Measurements from ENCODE around the gene THUMPD2.
"Not testable (repeated sequence)": the region's sequence is repeated elsewhere in the genome, so short reads cannot be mapped to it uniquely, and the experiment has no call there.

Gene THUMPD2, protein sequence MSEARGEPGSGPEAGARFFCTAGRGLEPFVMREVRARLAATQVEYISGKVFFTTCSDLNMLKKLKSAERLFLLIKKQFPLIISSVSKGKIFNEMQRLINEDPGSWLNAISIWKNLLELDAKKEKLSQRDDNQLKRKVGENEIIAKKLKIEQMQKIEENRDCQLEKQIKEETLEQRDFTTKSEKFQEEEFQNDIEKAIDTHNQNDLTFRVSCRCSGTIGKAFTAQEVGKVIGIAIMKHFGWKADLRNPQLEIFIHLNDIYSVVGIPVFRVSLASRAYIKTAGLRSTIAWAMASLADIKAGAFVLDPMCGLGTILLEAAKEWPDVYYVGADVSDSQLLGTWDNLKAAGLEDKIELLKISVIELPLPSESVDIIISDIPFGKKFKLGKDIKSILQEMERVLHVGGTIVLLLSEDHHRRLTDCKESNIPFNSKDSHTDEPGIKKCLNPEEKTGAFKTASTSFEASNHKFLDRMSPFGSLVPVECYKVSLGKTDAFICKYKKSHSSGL

DNA sequence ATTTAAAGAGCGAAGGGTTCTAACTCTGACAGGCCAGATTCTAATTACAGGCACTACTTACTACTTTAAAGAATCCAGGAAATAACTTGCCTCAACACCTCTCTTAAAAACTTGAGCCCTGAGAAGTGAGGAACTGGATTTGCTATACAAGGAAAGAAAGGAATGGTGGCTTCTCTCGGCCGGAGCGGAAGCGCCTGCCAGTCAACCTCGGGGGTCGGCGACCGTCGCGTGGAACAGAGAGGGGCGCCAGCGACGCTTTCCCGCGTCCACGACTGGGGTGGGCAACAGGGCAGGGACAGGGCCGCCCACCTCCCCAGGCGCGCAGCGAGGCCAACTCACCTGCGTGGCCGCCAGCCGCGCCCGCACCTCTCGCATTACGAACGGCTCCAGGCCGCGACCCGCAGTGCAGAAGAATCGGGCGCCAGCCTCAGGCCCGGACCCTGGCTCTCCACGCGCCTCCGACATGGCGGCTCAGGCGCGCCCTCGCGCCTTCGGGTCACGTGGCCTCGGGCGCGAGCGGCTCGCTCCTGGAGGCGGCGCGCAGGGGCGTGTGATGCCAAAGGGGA is at the start of gene THUMPD2:
THUMPD2 (minus strand) TSS at position 484 of the 566 bp plus-strand sequence; CDS start at position 465, 19 bp downstream.
- no peak for FAIRE-seq

DNA sequence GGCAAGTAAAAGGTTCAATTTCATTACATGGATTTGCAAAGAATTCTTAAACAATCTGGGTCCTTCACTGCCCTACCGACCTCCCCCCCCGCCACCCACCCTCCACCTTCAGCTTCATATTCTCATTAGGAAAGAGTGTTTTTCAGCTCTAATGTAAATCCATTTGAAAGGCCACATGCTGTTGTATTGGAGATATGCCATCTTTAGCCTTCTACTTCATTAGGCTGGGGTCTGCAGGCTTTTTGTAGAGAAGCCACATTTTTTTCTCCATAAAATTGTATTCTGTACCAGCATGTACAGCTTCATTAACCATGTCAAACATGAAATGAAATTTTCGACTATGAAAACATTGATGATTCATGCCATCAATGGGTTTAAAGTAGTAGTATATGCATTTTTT is 42.8 kb upstream of the THUMPD2 start:
- FAIRE-seq: no peak

DNA sequence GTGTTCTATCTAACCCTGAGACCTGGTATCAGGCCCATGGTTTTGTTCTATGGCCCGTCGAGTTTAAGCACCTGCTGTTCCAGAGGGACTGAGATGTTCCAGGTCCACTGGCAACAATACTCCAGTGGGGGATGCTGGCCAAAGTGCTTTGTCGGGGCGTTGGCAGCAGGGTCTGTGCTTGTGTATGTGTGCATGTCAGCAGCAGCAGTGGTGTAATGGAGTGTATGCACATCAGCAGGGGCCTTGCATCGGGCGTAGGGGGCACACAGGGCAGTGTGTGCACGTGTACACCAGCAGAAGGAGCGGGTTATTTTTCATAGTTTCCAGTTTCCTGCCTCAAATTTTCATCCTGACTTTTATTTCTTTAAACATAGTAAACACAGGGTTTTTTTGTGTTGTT is 37.8 kb upstream of the THUMPD2 start:
- no peak for FAIRE-seq

DNA sequence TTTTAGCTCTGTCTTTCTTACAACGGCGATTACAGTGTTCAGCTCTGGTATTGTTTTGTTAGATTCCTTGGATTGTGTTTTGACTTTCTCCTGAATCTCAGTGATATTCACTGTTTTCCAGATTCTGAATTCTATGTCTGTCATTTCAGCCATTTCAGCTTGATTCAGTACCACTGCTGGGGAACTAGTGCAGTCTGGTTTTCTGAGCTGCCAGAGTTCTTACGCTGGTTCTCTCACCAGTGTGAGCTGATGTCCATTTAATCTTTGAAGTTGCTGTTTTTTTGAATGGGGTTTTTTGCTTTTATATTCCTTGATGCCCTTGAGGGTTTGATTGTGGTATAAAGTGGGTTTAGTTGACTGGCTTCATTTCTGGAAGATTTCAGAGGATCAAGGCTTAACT is 37.4 kb upstream of the THUMPD2 start:
- no peak for FAIRE-seq

DNA sequence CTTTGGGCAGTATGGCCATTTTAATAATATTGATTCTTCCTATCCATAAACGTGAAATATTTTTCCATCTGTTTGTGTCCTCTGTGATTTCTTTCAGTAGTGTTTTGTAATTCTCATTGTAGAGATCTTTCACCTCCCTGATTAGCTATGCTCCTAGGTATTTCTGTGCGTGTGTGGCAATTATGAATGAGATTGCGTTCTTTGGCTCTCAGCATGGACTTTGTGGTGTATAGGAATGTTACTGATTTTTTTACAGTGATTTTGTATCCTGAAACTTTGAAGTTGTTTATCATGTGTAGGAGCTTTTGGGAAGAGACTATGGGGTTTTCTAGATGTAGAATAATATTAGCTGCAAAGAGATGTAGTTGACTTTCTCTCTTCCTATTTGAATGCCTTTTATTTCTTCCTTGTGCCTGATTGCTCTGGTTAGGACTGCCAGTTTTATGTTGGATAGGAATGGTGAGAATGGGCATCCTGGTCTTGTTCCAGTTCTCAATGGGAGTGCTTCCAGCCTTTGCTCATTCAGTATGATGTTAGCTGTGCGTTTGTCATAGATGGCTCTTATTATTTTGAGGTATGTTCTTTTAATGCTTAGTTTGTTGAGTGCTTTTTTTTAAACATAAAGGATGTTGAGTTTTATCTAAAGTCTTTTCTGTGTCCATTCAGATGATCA is 27.0 kb upstream of the THUMPD2 start:
- no peak for FAIRE-seq

DNA sequence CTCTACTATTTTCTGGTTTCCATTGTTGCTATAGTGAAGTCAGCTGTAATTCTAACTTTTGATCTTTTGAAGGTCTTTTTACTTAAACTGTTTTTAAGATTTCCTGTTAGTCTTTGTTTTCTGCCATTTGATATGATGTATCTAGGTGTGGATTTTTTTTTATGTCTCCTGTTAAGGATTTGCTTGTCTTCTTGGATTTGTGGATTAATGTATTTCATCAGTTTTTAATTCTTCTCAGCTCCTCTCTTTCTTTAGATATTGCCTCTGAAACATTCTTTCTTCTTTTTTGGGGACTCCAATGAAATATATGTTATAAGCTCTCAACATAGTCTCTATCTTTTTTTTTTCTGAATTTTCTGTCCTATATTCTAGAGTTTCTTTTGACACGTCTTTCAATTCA is 24.8 kb upstream of the THUMPD2 start:
- FAIRE-seq: no peak

DNA sequence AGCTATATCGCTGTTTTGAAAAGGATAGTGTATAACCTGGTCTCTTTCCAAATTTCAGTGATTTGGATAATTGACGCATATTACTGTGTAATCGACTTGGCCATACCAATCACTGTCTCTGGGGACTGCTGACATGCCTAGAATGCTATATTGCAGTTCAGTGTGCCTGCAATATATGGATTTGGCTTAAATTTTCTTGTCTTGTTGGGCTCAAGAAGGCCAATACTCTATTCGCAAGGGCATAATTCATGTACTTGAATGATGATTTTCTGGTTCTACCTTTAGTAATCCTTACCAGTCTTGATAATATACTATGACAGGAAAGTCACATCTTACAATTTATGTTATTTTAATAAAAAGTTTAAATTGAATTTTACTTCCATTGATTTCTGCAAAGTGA is 21.7 kb upstream of the THUMPD2 start:
- FAIRE-seq: no peak

DNA sequence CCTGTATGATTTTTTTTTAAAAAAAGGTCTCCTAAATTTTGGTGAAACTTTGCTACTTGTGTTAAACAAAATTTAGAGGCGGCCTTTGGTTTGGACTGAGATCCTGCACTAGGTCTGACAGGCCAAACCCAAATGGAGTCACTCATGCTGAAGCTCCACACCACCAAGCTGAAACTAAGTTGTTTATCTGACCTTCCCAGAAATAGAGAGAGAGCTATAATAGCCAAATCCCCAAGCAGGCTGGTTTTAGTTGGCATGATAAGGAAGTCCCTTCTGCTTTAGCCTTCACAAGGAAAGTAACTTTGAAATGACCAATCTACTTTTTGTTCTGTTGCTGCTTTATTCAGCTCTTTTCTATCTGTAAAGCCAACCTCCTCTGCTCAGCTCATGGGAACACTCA is 17.1 kb upstream of the THUMPD2 start:
- FAIRE-seq: no peak

DNA sequence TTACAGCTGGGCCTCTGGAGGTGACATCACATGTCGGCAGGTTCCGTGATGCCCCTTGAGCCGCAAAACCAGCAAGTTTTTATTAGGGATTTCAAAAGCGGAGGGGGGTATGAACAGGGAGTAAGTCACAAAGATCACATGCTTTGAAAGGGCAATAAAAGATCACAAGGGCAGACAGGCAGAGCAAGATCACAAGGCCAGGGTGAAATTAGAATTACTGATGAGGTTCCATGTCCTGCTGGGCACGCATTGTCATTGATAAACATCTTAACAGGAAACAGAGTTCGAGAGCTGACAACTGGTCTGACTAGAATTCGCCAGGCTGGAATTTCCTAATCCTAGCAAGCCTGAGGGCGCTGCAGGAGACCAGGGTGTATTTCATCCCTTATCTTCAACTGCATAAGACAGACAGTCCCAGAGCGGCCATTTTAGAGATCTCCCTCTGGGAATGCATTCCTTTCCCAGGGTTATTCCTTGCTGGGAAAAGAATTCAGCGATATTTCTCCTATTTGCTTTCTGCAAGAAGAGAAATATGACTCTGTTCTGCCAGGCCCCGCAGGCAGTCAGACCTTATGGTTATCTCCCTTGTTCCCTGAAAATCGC is 11.3 kb upstream of the THUMPD2 start:
- FAIRE-seq: not testable (repeated sequence)

DNA sequence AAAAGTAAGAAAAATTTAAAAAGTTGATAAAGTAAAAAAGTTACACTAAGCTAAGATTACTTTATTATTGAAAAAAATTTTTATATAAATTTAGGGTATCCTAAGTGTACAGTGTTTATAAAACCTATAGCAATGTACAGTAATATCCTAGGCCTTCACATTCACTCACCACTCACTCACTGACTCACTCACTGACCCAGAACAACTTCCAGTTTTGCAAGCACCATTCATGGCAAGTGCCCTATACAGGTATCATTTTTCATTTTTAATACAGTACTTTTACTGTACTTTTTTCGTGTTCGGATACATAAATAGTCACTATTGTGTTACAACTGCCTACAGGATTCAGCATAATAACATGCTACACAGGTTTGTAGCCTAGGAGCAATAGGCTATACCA is 8.9 kb upstream of the THUMPD2 start:
- no peak for FAIRE-seq

DNA sequence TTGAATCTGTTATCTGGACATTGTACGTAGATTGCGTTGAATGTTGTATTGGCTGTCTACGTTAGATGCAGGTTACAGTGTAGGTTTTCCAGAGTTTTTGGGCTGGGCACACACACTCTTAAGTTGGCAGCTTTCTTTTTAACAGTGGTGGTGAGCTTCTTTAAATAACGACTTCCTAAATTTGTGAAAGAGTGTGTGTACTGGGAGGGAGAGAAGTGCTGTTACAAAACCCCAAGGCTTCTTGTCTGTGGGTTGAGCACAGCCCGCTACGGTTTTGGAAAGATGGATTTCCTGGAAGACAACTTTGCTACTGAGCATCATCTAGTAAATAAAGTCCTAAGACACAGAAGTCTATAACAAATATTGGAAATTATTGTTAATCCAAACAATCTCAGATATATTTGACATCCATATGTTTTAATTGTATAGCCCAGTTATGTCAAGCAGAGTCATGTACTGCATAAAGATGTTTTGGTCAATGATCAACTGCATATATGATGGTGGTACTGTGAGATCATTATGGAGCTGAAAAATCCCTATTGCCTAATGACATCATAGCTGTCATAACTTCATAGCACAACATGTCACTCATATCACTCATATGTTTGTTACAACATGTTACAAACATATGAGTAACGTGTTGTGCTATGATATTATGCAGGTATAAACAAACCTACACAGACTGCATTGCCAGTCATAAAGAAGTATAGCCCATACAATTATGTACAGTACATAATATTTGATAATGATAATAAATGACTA is 7.9 kb upstream of the THUMPD2 start:
- FAIRE-seq: no peak

DNA sequence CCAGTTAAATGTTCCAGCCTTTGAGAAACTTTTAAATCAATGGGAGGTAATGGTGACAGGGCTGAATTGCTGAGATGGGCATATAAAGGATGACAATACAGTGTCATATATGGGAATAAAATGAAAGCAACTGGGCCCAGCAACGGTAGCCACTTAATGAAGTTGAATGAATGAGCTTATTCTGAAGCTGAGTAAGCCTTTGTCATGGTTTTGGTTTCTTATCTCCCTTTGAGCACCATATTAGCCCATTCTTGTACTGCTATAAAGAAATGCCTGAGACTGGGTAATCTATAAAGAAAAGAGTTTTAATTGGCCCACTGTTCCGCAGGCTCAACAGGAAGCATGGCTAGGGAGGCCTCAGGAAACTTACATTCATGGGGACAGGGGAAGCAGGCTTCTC is 3.5 kb upstream of the THUMPD2 start:
- FAIRE-seq: no peak

DNA sequence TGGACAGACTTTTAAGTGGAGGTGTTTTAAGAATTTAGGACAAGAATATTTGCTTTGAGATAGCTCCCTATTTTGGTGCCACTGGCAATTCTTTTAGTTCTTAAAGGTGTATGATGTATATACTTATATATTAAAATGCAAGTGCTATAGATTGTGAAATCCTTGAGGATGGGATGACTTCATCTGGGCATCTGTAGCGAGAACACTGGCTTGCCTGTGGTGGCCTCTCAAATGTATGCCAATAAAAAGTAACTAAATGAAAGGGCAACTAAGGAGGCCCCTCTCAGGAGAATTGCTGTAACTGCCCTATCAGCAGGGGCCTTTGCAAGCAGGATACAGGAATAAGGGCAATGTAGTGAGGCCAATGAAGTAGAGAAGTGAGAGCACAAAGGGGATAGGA is 2.6 kb upstream of the THUMPD2 start:
- no peak for FAIRE-seq

DNA sequence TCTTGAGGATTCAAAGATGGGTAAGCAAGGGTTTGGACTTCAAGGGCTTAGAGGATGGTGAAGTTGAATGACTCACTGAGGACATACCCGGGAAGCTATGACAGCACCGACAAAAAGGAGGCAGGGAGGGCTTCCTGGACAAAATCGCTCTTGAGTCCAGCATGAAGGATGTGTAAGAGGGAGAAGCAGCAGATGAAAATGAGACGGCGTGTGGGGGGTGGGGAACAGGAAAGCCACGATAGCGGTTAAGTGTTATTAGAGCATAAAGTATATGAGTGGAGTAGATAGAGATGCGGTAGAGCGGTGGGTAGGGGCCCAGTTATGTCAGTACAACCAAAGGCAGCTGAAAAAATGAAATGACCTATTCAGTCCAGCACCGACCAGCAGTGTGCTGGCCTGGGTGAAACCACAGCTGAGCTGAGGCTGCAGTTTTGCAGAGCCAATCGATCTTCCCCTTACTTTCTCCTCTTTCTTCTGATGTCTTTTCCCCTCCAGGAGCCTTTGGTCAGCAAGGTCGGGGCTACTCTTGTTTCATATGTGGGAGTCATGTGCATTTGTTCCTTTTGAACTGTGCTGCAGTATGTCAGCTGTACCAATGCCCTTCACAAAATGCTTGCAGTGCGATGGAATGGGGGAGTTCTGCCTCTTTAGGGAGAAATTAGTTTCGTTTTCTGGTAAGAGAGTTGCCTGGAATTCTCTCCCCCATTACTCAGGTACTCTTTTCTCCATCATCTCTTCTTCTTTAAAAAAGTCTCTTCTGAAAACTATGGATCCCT is 2.0 kb upstream of the THUMPD2 start:
- no peak for FAIRE-seq

DNA sequence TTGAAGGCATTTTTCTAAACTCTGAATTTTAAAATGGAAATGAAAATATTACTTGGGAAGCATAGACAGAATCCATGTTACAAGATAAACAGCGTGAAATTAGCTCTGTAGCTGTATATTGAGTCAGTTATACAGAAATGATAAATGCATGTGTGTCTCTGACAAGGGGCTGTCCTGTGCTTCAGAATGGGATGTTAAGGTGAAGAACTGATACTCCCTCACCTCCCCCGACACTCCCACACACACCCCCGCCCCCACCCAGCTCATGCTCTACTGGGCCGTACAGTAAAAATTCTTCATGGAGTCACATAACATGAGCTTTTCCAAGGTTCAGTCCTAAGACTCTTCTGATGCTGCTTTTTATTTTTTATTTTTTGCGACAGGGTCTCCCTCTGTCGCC is 869 bp upstream of the THUMPD2 start:
- FAIRE-seq: no peak

DNA sequence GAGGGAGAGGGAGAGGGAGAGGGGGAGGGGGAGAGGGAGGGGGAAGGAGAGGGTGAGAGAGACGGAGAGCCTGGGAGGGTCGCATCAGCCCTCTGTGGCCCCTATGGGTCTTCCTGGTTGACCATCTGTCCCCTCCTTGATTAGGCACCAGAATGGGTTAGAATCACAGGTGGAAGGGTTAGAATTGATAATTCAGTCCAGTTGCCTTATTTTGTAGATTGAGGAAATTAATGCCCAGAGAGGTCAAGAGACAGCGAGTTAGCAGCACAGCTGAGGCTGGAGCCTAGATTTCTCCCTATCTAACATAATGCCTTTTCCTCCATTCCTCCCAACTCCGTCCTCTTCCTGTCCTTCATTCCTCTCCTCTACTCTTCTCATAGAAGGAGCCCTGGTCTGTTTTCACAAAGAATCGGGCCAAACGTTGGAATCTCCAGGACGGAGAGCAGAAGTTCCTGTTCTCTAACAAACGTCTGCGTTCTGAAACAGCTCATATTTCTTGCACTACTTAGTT is 338 bp upstream of the THUMPD2 start:
- FAIRE-seq: no peak

DNA sequence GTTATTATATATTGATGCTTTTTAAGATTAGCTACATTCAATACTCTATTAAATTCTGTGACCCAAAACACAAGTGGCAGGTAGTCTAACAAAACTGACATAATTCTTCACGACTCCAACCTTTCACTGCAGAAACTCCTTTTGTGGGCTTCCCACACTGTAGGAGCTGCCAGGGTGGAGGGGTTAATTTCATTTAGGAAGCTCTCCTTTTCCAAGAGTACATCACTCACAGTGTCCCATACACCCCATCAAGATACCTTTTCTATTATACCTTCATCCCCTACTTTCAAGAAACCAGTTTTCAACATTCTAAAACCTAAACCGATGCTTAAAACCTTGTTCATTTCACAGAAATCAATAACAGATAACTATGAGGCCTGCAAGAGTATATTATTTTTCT is 825 bp downstream of the THUMPD2 start:
- FAIRE-seq: no peak

DNA sequence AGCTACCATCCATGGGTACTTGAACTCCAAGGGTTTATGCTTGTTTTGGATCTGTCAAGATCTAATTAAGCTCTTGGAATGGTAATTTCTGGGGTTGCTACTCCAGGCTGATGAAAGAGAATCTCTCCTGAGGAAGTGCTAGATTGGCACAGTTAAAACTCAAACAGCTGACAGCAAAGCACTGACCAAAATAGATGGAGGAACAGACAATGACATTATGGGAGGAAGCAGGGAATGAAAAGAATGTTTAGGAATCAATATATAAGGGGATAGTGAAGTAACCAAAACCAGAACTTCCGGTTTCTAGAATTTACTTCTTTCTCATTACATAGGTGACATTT is 6.3 kb downstream of the THUMPD2 start:
- FAIRE-seq: no peak

DNA sequence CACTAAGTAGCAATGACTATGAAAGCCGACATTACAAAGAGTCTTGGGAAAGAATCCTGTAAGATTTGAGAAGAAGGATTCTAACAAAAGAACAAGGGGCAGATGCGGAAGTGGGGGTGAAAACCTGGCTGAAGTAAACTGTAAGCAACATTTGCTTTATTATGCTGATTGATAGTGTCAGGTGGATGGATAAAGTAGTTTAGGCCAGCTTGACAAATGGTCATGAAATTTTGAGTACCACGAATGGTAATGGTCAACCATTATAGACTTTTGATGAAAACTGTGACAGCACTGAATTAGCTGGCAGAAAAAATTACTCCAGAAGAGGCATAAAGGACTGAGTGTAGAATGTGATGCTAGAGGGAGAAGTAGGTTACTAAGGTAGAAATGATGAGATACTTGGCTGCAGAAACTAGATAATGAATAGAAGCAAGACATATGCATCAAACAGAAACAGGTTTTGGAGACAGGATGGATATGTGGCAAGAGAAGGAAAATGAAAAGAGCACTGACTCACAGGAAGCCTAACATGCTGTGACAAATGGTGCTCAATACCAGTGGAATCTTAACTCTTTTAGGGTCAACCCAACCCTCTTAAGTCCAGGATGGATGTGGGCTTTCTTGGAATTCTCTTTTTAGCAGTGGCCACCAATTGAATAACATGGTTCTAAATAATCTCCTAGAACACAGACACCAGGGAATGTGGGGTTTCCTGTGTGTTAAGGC is 6.8 kb downstream of the THUMPD2 start:
- FAIRE-seq: no peak

DNA sequence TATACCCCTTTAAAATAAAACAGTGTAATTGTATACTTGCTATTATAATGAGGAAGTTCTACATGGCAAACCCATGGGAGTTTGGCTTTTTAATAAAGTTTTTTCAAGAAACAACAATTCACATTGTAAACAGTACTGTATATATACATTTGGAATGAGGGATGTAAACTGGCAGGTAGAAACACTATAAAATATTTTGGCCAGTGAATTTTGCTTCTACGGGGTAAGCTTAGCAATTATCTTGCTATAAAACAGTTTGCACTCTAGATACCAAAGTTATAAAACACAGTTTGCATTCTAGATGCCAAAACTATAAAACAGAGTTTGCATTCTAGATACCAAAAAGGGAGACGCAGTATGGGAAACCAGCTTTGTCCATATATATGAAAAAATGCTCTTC is 16.6 kb downstream of the THUMPD2 start:
- no peak for FAIRE-seq

DNA sequence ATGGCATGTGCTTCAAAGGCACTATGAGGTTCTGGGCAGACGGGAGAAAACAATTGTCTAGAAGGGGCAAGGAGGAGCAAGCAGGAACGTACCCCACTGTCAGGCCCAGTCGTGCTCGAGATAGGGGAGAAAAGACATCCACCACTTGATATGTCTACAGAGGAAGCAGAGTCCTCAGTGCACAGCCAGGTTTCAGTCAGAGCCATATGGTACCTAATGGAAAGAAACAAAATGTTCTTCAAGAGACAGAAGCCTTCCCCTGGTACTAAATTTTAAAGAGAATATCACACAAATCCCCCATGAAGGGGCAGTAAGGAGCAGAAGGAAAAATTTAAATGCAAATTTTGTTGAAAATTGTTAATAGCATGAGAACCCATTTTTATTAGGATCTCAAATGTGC is 21.9 kb downstream of the THUMPD2 start:
- FAIRE-seq: no peak

All from G401.6 (cell line).